ENCODE measurements around the gene GRAMD1A. TPM values are rescaled to one million over a fixed set of nuclear protein-coding genes. Genes with fewer than 3 reads are reported as not detected.
A peak's percentile ranks its signal among the peaks of the same experiment; 100 is the strongest.

GRAMD1A gene
- total RNA-seq, result 23.3 and 26.7 TPM in 2 replicates

DNA sequence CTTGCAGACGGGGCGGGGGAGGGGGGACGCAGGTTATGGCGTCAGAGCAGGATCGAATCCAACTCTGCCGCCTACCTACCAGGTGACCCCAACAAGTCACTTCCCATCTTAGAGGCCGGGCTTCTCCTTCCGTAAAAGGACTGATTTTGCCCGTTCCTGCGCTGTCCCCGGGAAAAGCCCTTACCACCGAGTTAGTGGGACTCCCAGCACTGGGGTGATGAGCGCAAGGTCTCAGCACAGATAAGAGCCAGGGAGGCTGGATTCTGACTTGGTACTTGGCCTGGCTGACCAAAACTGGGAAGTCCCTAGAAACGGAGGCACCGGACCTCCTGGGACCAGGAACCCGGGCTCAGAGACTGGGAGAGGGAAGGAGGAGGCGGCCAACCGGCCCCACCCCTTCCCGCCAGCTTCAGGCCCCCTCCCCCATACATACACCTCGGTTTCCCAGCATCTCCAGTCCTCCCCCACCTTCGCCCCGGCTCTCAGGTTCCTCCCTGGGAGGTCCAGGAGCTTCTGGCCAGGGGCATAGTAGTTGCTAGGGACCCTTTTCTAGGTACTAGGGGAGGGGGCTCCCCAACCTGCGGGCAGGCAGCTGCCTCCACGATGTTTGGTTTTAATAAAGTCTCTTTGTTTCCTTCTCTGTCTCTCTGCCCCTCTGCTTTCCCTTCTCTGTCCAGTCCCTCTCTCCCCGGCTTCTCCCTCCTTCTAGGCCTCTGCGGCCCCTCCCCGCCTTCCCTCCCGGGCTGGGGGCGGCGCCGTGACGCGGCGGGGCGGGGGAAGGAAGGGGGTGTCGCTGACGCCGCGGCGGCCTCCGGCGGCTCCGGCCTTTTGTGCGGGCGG is at the start of gene GRAMD1A:
Gene GRAMD1A (plus strand): TSS at position 826 of the 840 bp plus-strand sequence. CDS start 156 bp downstream, outside the sequence.
- TF ChIP-seq, protein P1, sequence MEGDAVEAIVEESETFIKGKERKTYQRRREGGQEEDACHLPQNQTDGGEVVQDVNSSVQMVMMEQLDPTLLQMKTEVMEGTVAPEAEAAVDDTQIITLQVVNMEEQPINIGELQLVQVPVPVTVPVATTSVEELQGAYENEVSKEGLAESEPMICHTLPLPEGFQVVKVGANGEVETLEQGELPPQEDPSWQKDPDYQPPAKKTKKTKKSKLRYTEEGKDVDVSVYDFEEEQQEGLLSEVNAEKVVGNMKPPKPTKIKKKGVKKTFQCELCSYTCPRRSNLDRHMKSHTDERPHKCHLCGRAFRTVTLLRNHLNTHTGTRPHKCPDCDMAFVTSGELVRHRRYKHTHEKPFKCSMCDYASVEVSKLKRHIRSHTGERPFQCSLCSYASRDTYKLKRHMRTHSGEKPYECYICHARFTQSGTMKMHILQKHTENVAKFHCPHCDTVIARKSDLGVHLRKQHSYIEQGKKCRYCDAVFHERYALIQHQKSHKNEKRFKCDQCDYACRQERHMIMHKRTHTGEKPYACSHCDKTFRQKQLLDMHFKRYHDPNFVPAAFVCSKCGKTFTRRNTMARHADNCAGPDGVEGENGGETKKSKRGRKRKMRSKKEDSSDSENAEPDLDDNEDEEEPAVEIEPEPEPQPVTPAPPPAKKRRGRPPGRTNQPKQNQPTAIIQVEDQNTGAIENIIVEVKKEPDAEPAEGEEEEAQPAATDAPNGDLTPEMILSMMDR (IDR thresholded peaks at IDR 0.05; ENCODE audit: insufficient read depth, low read depth, low read length), result no peak
- peak; percentile 89 for DNase-seq (ENCODE audit: low read depth)
- H3K4me3 ChIP-seq (ENCODE audit: low read depth, low read length), result peak within 1 kb of the TSS; percentile 77

DNA sequence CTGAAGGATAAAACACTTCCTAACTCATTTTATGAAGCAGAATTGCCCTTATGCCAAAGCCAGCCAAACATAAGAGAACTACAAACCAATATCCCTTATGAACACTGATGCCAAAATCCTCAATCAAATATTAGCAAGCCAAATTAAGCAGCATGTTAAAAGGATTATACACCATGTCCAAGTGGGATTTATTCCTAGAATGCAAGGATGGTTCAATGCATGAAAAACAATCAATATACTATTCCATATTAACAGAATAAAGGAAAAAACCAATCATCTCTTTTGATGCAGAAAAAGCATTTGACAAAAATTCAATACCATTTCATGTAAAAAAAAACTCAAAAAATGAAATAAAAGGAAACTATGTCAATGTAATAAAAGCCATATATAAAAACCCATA is 47.0 kb upstream of the GRAMD1A start:
- TF ChIP-seq, protein P1 (IDR thresholded peaks at IDR 0.05; ENCODE audit: insufficient read depth, low read depth, low read length), result no peak
- DNase-seq (ENCODE audit: low read depth), result no peak

DNA sequence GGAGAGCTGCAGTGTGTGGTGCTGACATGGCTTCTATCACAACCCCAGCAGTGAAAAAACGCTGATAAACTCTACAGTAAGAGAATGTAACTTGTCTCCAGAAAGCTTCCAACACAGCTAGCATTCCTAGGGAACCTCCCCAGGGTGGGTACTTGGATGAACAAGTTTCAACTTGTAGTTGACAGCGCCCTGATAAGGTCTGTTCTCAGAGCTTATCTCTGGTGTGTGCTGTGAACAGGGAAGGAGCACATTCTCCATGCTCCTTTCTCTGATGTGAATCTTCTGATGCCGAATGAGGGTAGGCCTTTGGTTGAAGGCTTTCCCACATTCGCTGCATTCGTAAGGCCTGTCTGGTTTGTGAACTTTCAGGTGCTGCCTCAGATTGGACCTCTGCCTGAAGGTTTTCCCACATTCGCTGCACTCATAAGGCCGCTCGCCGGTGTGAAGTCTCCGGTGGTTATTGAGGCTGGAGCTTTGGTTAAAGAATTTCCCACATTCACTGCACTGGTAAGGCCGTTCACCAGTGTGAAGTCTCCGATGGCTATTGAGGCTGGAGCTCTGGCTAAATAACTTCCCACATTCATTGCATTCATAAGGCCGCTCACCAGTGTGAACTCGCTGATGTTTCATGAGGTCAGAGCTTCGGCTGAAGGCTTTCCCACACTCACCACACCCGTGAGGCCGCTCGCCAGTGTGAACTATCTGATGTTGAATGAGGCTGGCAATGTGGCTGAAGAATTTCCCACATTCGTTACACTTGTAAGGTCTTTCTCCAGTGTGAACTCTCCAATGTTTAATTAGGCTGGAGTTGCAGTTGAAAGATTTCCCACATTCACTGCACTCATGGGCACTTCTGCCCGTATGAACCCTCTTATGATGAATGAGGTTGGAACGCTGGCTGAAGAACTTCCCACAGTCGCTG is 42.0 kb upstream of the GRAMD1A start:
- TF ChIP-seq, protein P1 (IDR thresholded peaks at IDR 0.05; ENCODE audit: insufficient read depth, low read depth, low read length), result no peak
- no peak overlapping the region for H3K4me3 ChIP-seq (ENCODE audit: low read depth, low read length)
- DNase-seq (ENCODE audit: low read depth), result no peak

More for the DNA sequence above, 47.0 kb upstream of the GRAMD1A start:
- H3K4me3 ChIP-seq (ENCODE audit: low read depth, low read length), result no peak overlapping the region

DNA sequence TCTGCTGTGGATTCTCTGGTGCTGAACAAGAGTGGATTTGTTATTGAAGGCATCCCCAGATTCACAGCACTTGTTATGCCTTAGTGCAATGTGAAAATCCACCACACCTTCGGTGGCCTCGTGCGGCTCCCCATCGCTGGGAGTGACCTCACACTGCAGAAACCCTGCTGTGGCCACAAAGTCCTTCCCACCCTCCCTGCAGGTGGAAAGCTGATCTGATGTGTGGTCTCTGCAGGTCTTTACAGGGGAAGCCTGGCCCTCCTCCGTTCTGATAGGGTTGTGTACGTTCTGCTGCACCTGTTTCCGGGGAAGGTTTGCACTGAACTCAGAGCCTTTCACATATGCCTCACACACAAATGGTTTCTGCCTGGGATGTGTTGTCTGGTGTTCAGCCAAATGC is 41.1 kb upstream of the GRAMD1A start:
- TF ChIP-seq, protein P1 (IDR thresholded peaks at IDR 0.05; ENCODE audit: insufficient read depth, low read depth, low read length), result no peak
- H3K4me3 ChIP-seq (ENCODE audit: low read depth, low read length), result no peak overlapping the region
- no peak for DNase-seq (ENCODE audit: low read depth)

DNA sequence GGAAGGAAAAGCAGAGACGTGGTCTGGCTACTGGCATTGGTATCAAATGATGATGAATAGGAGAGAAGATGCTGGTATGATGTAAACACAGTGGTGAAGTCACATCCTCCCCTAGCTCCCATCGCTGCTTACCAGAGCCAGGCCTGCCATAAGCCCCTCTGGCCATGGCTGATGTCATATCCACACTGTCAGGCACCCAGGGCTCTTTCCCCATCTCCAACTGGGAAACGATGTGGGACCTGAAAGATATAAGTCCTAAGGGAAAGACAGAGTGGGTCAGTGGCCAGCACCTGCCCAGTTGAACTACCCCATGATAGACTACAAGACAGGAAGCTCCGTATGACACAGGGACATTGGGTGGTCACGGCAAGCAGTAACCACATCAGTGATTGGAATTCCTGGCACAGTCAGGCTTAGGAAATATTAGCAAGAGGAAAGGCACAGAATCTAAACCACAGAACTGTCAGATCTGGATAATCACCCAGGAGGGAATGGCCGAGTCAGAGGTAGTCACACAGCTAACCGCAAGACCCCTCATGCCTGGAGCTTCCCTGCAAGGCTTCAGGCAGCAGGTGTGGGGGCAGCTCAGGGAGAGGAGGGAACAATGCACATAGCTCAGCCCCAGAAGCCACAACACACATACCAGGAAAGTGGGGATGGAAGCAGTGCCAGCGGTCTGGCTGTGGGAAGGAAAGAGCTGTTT is 39.9 kb upstream of the GRAMD1A start:
- DNase-seq (ENCODE audit: low read depth), result no peak
- TF ChIP-seq, protein P1 (IDR thresholded peaks at IDR 0.05; ENCODE audit: insufficient read depth, low read depth, low read length), result no peak
- H3K4me3 ChIP-seq (ENCODE audit: low read depth, low read length), result no peak overlapping the region

DNA sequence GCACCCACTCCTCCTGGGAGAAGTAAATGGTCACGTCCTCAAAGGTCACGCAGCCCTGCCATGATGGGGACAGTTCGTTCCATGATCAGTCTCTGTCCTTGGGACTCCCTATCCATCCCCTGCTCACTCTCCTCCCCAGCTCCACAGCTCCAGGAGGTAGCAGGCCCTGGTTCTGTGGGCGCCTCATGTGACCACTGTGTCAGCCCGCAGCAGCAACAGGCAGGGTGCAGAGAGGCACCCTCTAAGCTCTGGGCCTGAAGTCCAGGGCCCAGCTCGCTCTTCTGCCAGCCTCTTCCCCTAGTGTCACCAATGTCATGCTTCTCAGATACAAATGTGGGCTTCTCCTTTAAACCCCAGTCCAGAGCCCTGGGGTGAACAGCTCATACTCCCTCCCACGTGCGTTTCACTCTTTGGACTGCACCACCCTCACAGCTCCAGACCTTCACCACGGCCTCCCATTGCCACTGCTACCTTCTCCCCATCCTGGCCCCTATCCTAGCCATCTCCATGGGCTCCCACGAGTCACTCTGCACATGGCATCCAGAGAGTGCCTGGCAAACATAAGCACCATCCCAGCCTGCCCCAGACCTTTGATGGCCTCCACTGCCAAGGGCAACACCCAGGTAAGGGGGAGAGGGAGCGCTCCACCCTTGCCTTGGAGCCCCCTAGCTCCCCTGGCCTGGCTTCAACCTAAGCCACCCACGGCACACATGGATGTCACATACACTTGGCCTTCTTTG is 39.0 kb upstream of the GRAMD1A start:
- no peak for DNase-seq (ENCODE audit: low read depth)
- no peak overlapping the region for H3K4me3 ChIP-seq (ENCODE audit: low read depth, low read length)
- TF ChIP-seq, protein P1 (IDR thresholded peaks at IDR 0.05; ENCODE audit: insufficient read depth, low read depth, low read length), result no peak
